HG02870 (cell line): ENCODE data around the gene CPSF7.
"Not testable (repeated sequence)": the region's sequence is repeated elsewhere in the genome, so short reads cannot be mapped to it uniquely, and the experiment has no call there.

Experiments used
- ATAC-seq: cut with Tn5 transposase; IDR thresholded peaks from one replicate; pipeline ENCODE4 v1.9.1; 2021; ENCODE audit warnings: mild to moderate bottlenecking, moderate library complexity; ENCODE audit not compliant: unreplicated experiment

CPSF7 gene

GRCh38 chr11:61390161-61390560, 39.6 kb downstream of the CPSF7 start:
- no peak for ATAC-seq

- no peak for ATAC-seq
These were observed 45.2 kb downstream of the CPSF7 start for GRCh38 chr11:61384271-61385242.

- ATAC-seq, result not testable (repeated sequence)
These were observed 45.9 kb downstream of the CPSF7 start for GRCh38 chr11:61383859-61384258.

GRCh38 chr11:61380884-61381283, 48.9 kb downstream of the CPSF7 start:
- no peak for ATAC-seq

GRCh38 chr11:61378713-61379313, 51.0 kb downstream of the CPSF7 start:
- no peak for ATAC-seq

- no peak for ATAC-seq
These were observed 52.2 kb downstream of the CPSF7 start for GRCh38 chr11:61377461-61378160.

- ATAC-seq, result no peak
These were observed 54.0 kb downstream of the CPSF7 start for GRCh38 chr11:61375761-61376108.

- no peak for ATAC-seq
These were observed 56.9 kb downstream of the CPSF7 start for GRCh38 chr11:61372659-61373420.

- no peak for ATAC-seq
These were observed 59.3 kb downstream of the CPSF7 start for GRCh38 chr11:61370349-61371005.

- peak; percentile 58 for ATAC-seq
These were observed 60.1 kb downstream of the CPSF7 start for GRCh38 chr11:61369372-61370348.

GRCh38 chr11:61368646-61369045, 61.1 kb downstream of the CPSF7 start:
- no peak for ATAC-seq

GRCh38 chr11:61367406-61367805, 62.4 kb downstream of the CPSF7 start:
- no peak for ATAC-seq

- ATAC-seq, result no peak
These were observed 65.6 kb downstream of the CPSF7 start for GRCh38 chr11:61364012-61364675.

- no peak for ATAC-seq
These were observed 67.3 kb downstream of the CPSF7 start for GRCh38 chr11:61362542-61362875.

- ATAC-seq, result peak; percentile 82
These were observed 67.8 kb downstream of the CPSF7 start, which contains the start of the genes CYB561A3 and TMEM138 for GRCh38 chr11:61361741-61362541. Gene CYB561A3, minus strand, starts transcription at chr11:61361882. Its CDS starts 5,169 bp downstream, at chr11:61356713. Gene TMEM138, plus strand, starts transcription at chr11:61362374. Its CDS starts 2,017 bp downstream, at chr11:61364391.

GRCh38 chr11:61361237-61361740, 68.5 kb downstream of the CPSF7 start:
- no peak for ATAC-seq

- ATAC-seq, result no peak
These were observed 70.3 kb downstream of the CPSF7 start for GRCh38 chr11:61359516-61359915.

GRCh38 chr11:61358566-61358965, 71.2 kb downstream of the CPSF7 start:
- ATAC-seq, result no peak
